Tibial artery (tissue), 4 donors: ENCODE results near the gene EFCAB11.

Experiments used
- DNase-seq, 2 donors: peaks; one replicate each; pipeline ENCODE4 v3.0.0-alpha.2; 2019
- H3K27ac ChIP-seq, 2 donors: fragments of 200-600 bp; sonication (generic) in 1 of 2; 1 replicate in 1 of 2; 2 replicates in 1 of 2; pipeline ENCODE4 v1.5.1; 2018 to 2019; ENCODE audit warnings: mild to moderate bottlenecking in 1 of 2
- H3K27me3 ChIP-seq, 2 donors: fragments of 200-600 bp; sonication (generic) in 1 of 2; one replicate each; pipeline versions ENCODE4 v1.5.1 to v1.6.0; 2016 to 2019
- H3K36me3 ChIP-seq, 3 donors: fragments of 200-600 bp; sonication (generic) in 2 of 3; one replicate each; pipeline ENCODE4 v1.5.1; 2016 to 2019; ENCODE audit warnings: mild to moderate bottlenecking in 2 of 3
- H3K4me1 ChIP-seq, 4 donors: fragments of 200-600 bp; sonication (generic) in 2 of 4; 1 replicate in 3 of 4; 2 replicates in 1 of 4; pipeline ENCODE4 v1.5.1; 2016 to 2019
- H3K4me3 ChIP-seq, 2 donors: fragments of 200-600 bp; sonication (generic) in 1 of 2; 1 replicate in 1 of 2; 2 replicates in 1 of 2; pipeline ENCODE4 v1.5.1; 2018 to 2019; ENCODE audit warnings: mild to moderate bottlenecking in 2 of 2
- H3K9me3 ChIP-seq, 3 donors: fragments of 200-600 bp; sonication (generic) in 1 of 3; one replicate each; pipeline ENCODE4 v1.5.1; 2016 to 2019
- intact Hi-C: fragments of 100-400 bp; cut with DNase I; formaldehyde crosslinking; loops from one replicate; pipeline ENCODE4 v1.15.0; 2023; ENCODE audit warnings: low total_unique reads
- TF ChIP-seq, protein P1 (sequence below), 2 experiments: fragments of 200-600 bp in 1 of 2; fragments of 450-650 bp in 1 of 2; IDR thresholded peaks; one replicate each; pipeline ENCODE4 v1.5.1; 2017 to 2019; ENCODE audit warnings: antibody characterized with exemption in 2 of 2, mild to moderate bottlenecking in 1 of 2, moderate library complexity in 1 of 2

Gene EFCAB11

DNA sequence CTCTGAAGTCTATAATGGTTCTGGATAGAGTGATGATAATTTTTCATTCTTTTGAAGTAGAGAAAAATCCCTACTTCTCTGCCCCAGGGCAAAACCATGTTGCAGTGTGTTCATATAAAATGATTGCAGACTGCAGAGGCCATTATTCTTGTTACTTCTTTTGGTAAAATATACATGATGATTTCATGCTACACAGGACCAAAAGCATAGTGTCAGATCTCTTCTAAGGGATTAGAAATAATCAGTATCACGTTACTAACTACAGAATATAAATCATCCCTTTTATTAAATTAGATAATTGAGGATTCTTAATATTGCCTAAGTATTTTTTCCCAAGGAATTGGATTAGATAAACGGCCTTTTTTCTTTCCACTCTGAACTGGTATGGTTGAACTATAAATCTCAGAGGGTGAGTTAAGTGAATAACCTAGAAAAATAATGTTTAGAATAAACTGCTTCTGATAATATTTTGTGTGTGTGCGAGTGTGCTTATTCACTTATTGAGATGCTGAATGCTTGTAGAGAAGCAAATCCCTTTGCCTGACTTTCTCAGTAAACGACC lies 156.2 kb downstream of the EFCAB11 start:
- no peaks in the 10 kb centered on the region for H3K4me1 ChIP-seq
- intact Hi-C loops = no loop called here
- no peaks in the 10 kb centered on the region for H3K9me3 ChIP-seq
- H3K27me3 ChIP-seq = no peaks in the 10 kb centered on the region
- H3K27ac ChIP-seq = no peak overlapping the region
- no peak overlapping the region for H3K4me3 ChIP-seq
- no peak for DNase-seq
- no peaks in the 10 kb centered on the region for H3K36me3 ChIP-seq
- TF ChIP-seq, protein P1, sequence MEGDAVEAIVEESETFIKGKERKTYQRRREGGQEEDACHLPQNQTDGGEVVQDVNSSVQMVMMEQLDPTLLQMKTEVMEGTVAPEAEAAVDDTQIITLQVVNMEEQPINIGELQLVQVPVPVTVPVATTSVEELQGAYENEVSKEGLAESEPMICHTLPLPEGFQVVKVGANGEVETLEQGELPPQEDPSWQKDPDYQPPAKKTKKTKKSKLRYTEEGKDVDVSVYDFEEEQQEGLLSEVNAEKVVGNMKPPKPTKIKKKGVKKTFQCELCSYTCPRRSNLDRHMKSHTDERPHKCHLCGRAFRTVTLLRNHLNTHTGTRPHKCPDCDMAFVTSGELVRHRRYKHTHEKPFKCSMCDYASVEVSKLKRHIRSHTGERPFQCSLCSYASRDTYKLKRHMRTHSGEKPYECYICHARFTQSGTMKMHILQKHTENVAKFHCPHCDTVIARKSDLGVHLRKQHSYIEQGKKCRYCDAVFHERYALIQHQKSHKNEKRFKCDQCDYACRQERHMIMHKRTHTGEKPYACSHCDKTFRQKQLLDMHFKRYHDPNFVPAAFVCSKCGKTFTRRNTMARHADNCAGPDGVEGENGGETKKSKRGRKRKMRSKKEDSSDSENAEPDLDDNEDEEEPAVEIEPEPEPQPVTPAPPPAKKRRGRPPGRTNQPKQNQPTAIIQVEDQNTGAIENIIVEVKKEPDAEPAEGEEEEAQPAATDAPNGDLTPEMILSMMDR (IDR thresholded peaks at IDR 0.05) = no peak

- TF ChIP-seq, protein P1 (IDR thresholded peaks at IDR 0.05) = no peak
- no peaks in the 10 kb centered on the region for H3K9me3 ChIP-seq
- no peak overlapping the region for H3K4me3 ChIP-seq
- DNase-seq = no peak
- intact Hi-C loops = no loop called here
- no peaks in the 10 kb centered on the region for H3K36me3 ChIP-seq
- no peak overlapping the region for H3K27ac ChIP-seq
- no peaks in the 10 kb centered on the region for H3K4me1 ChIP-seq
- no peaks in the 10 kb centered on the region for H3K27me3 ChIP-seq
These were observed 157.4 kb downstream of the EFCAB11 start for GRCh38 chr14:89797148-89797547.

GRCh38 chr14:89794096-89794495 lies 160.4 kb downstream of the EFCAB11 start:
- H3K27me3 ChIP-seq = no peaks in the 10 kb centered on the region
- peak in 1 of 2 donors; percentile 77 for DNase-seq
- intact Hi-C loops = no loop called here

DNA sequence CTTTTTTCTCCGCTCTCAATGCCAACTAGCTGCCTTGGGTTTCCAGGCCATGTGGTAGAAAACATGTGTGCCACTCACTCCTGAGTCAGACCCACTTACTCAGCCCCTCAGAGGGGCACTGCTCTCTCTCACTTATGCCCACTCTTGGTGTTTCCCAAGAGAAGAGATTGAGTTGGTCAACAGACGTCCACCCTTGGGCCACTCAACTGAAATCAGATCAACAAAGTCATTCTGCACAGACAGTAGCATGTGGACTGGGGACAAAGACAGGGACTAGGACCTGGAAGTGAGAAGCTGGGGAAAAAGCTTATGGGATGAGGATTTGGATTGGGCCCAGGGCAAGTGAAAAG lies 161.2 kb downstream of the EFCAB11 start:
- Histone ChIP-seq H3K4me3 (no peak overlapping the region), H3K9me3 (no peaks in the 10 kb centered on the region), H3K36me3 (no peaks in the 10 kb centered on the region), H3K27ac (no peak overlapping the region), H3K4me1 (peaks cover 0 to 4% (median 0%) of the 10 kb centered on the region in 4 donors), H3K27me3 (no peaks in the 10 kb centered on the region)
- intact Hi-C loops = no loop called here
- TF ChIP-seq, protein P1 (IDR thresholded peaks at IDR 0.05) = no peak
- DNase-seq = no peak

More at GRCh38 chr14:89794096-89794495, 160.4 kb downstream of the EFCAB11 start:
- no peaks in the 10 kb centered on the region for H3K9me3 ChIP-seq
- no peak overlapping the region for H3K4me3 ChIP-seq
- H3K4me1 ChIP-seq = peaks cover 0 to 4% (median 0%) of the 10 kb centered on the region in 4 donors
- no peaks in the 10 kb centered on the region for H3K36me3 ChIP-seq
- TF ChIP-seq, protein P1 (IDR thresholded peaks at IDR 0.05) = no peak
- H3K27ac ChIP-seq = no peak overlapping the region

- no peaks in the 10 kb centered on the region for H3K36me3 ChIP-seq
- H3K27me3 ChIP-seq = no peaks in the 10 kb centered on the region
- intact Hi-C loops = no loop called here
- peaks cover 0 to 4% (median 0%) of the 10 kb centered on the region in 4 donors for H3K4me1 ChIP-seq
- TF ChIP-seq, protein P1 (IDR thresholded peaks at IDR 0.05) = no peak
- DNase-seq = peak in 1 of 2 donors; percentile 72
- H3K4me3 ChIP-seq = no peak overlapping the region
- H3K9me3 ChIP-seq = no peaks in the 10 kb centered on the region
- no peak overlapping the region for H3K27ac ChIP-seq
These were observed 161.8 kb downstream of the EFCAB11 start for GRCh38 chr14:89792489-89793366.
